GM19455 (cell line): ENCODE measurements around the gene ROR1.

Experiments used
- ATAC-seq: cut with Tn5 transposase; IDR thresholded peaks from one replicate; pipeline ENCODE4 v1.9.1; 2021; ENCODE audit not compliant: unreplicated experiment

ROR1 gene

GRCh38 chr1:63924600-63924999 lies 150.8 kb downstream of the ROR1 start:
- no peak for ATAC-seq

GRCh38 chr1:63928186-63929105 lies 154.6 kb downstream of the ROR1 start:
- no peak for ATAC-seq

GRCh38 chr1:63929106-63929478 lies 155.3 kb downstream of the ROR1 start:
- ATAC-seq = no peak

- no peak for ATAC-seq
Measured at GRCh38 chr1:63931468-63931867, 157.7 kb downstream of the ROR1 start.

- no peak for ATAC-seq
Measured at GRCh38 chr1:63934697-63935096, 160.9 kb downstream of the ROR1 start.

GRCh38 chr1:63935143-63935542 lies 161.3 kb downstream of the ROR1 start:
- ATAC-seq = no peak

- ATAC-seq = no peak
Measured at GRCh38 chr1:63935553-63935952, 161.7 kb downstream of the ROR1 start.

- ATAC-seq = no peak
Measured at GRCh38 chr1:63936276-63936675, 162.5 kb downstream of the ROR1 start.

- ATAC-seq = no peak
Measured at GRCh38 chr1:63936801-63937200, 163.0 kb downstream of the ROR1 start.

- no peak for ATAC-seq
Measured at GRCh38 chr1:63937461-63938022, 163.7 kb downstream of the ROR1 start.

- ATAC-seq = no peak
Measured at GRCh38 chr1:63940440-63940839, 166.6 kb downstream of the ROR1 start.

GRCh38 chr1:63943393-63943792 lies 169.6 kb downstream of the ROR1 start:
- no peak for ATAC-seq

- ATAC-seq = no peak
Measured at GRCh38 chr1:63945943-63946342, 172.1 kb downstream of the ROR1 start.

GRCh38 chr1:63946866-63947491 lies 173.2 kb downstream of the ROR1 start:
- ATAC-seq = no peak

GRCh38 chr1:63947904-63948303 lies 174.1 kb downstream of the ROR1 start:
- ATAC-seq = no peak

- no peak for ATAC-seq
Measured at GRCh38 chr1:63950023-63950422, 176.2 kb downstream of the ROR1 start.

- ATAC-seq = no peak
Measured at GRCh38 chr1:63951059-63951946, 177.5 kb downstream of the ROR1 start.

- no peak for ATAC-seq
Measured at GRCh38 chr1:63954187-63954586, 180.4 kb downstream of the ROR1 start.

GRCh38 chr1:63955370-63956145 lies 181.7 kb downstream of the ROR1 start:
- ATAC-seq = no peak

GRCh38 chr1:63958556-63958955 lies 184.7 kb downstream of the ROR1 start:
- no peak for ATAC-seq
